ENCODE data around the gene HDAC9.

HDAC9 gene

GRCh38 chr7:18754766-18755165 lies 259.2 kb downstream of the HDAC9 start:
- no peak for DNase-seq

GRCh38 chr7:18755793-18756192 lies 260.2 kb downstream of the HDAC9 start:
- DNase-seq, result no peak

DNA sequence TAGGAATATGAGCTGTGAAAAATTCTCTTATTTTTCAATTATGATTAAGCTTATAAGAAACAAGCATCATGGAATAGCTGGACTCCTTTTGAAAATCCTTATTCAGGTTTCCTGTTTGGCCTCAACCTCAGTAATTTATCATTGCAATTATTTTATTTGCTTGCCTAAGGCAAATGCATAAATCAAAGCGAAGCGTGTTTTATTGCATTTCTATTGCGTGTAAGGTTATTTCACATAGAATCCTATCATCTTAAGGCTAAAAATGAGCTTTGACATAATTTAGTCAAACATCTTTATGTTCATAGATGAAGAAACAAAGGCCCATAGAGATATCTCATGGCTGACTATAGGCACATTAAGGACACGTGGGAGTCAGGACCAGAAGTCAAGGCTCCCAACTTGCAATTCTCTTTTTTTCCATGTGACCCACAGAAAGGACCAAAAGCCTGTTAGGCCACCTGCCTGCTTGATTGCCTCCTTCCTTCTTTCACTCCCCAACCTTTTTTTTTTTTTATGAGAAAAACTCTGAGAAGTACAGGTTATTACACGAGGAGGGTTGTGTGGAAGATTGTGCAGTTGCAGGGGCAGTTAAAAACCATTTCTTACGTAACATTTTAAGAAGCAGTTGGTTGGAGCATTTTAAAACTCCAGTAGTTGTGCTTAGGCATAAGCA lies 261.0 kb downstream of the HDAC9 start:
- no peak for DNase-seq

- DNase-seq, result no peak
These were observed 264.5 kb downstream of the HDAC9 start for GRCh38 chr7:18760046-18760445.

DNA sequence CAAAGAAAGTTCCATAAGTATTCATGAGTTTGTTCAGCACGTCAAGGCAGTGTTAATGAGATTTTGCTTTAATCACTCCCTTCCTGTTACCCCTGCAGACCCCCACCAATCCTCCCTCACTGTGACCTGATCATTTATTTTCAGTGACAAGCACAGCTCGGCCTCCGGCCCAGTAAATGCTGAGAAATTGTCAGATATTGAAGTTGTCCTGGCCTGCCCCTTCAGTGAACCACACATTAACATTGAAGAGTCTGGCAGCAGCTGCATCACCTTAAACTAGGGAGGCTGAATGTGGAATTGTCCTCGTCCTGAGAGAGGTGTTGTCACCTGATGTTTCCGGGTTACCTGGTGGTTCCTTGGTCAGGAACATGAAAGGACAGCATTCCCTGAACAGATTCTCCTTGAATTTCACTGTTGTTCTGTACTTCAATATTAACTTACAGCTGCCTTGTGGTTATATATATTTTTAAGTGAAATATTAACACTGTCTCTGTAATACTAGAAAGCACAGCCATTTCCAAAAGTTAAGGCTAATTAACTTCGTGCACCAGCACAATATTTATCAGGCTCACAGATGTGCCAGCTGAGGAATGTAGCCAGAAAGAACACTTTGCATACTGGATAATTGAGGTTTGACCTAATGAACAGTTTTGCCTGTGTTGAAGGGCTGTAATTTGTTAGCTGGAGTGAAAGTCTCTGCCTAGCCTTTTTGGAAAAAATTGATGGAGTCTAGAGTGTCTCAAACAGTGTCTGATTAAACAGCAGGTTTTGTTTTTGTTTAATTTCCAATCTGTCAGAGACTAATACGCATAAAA lies 265.3 kb downstream of the HDAC9 start:
- DNase-seq, result no peak

GRCh38 chr7:18762189-18762588 lies 266.6 kb downstream of the HDAC9 start:
- DNase-seq, result no peak

DNA sequence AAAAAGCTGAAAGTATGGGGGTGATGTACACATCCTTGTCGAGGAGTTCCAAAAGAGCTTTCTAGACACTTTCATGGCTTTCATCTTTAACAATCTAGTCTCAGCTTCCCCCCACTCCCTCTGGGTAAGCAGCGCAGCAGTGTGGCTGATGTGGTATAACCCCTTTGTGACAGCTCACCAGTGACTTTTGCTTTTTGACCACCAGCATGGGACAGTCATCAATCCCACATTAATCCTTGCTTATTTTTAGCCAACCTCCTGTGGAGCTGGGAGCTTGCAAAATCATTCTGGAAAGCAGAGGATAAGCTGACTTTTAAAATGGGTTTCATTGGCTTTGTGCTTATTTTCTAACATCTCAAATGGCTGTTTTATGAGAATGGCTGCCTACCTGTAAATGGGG lies 272.7 kb downstream of the HDAC9 start:
- no peak for DNase-seq

DNA sequence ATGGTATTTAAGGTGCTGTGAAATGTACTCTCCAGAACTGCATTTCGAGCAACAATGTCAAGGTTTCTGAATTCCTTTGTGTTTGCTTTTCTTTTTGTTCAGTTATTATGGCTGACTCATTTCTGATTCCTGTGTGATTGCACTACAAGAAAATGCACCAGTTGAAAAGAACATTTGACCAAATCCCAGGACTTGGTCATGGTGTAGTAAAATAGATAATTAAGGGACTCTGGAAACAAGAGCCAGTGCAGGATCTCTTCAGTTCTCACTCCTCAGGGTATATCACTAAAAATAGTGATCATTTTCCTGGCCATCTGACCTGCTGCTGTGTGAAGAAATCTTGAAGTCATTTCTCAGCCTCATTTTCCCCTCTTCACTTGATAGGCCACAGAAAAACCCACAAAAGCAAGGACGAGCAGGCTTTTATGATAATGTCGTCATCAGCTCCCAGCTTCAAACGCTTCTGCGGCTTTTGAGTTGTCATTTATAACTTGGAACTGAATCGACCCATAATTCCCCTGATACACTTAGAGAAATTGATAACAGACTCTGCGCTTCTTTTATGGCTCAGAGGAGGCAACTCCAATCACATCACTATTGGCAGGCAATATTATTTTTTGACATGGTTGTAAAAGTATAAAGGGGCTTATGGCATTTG lies 274.7 kb downstream of the HDAC9 start:
- no peak for DNase-seq

DNA sequence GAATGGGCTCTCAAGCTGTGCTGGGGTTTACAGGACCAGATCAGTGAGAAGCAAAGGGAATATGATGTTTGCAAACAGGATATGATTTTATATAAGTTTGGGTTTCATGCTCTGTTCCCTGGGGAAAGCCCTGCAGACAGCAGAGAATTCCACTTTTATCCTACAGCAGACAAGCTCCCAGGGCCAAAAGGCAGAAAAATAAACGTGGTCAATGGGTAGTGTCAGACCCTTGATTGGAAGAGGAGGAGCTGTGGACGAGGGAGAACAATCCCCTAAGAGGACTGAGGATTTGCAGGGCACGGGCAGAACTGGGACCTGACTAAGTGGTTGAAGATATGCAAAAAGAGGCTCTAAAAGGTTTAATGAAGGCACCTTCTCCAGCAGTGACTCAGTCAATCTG lies 275.3 kb downstream of the HDAC9 start:
- no peak for DNase-seq

DNA sequence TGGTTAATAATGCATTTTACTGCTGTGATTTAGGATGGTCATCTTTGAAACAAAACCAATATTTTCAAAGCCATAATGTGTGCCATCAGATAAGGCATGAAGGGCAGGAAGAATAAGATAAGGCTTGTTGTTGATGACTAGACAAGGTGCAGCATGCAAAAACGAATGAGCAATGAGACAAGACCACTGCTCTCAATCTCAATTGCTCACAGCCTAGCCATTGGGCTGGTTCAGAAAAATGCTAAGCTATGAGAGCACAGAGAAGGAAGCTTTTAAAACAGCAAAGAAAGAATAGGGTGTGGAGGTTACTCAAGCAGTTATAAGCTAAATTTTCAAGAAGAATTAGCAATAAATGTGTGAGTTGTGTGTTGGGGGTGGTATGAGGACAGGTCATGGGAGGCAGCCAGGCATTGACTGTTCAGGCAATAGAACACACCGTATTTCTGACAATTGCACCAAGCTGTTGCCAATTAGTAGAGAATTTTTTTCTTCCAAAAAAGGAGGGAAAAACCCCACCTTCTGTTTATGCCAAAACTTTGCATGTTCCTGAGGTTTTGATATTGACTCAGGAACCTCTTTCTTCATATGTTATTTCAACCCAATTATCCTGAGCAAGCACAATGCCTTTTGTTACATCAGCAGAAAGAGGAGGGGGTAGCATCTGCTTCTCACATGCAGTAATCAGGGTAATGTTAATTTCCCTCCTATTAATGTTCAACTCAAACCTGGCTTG lies 276.5 kb downstream of the HDAC9 start:
- no peak for DNase-seq

DNA sequence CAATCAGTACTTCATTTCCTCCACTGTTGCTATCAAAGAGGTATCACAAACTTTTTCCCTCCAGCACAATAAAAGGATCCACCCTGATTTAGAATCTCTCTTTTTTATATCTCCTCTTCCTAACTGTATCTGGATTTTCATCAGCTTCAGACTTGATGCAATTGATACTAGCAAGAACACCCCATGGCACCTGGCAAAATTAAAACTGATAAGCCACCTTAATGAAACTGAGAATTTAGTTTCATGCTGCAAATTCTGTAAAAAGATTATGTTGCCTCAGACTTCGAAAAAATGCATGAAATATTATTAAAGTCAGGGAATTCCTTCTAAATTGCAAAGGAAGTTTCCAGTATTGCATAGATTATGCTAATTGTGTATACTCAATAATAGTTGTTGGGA lies 277.0 kb downstream of the HDAC9 start:
- DNase-seq, result no peak

GRCh38 chr7:18777314-18777713 lies 281.8 kb downstream of the HDAC9 start:
- no peak for DNase-seq

GRCh38 chr7:18778594-18778993 lies 283.0 kb downstream of the HDAC9 start:
- DNase-seq, result no peak

- no peak for DNase-seq
These were observed 284.7 kb downstream of the HDAC9 start for GRCh38 chr7:18780266-18780665.

GRCh38 chr7:18780938-18781337 lies 285.4 kb downstream of the HDAC9 start:
- DNase-seq, result no peak

- DNase-seq, result no peak
These were observed 290.7 kb downstream of the HDAC9 start for GRCh38 chr7:18786196-18786727.

- no peak for DNase-seq
These were observed 291.2 kb downstream of the HDAC9 start for GRCh38 chr7:18786796-18787195.

GRCh38 chr7:18788026-18788425 lies 292.5 kb downstream of the HDAC9 start:
- no peak for DNase-seq

DNA sequence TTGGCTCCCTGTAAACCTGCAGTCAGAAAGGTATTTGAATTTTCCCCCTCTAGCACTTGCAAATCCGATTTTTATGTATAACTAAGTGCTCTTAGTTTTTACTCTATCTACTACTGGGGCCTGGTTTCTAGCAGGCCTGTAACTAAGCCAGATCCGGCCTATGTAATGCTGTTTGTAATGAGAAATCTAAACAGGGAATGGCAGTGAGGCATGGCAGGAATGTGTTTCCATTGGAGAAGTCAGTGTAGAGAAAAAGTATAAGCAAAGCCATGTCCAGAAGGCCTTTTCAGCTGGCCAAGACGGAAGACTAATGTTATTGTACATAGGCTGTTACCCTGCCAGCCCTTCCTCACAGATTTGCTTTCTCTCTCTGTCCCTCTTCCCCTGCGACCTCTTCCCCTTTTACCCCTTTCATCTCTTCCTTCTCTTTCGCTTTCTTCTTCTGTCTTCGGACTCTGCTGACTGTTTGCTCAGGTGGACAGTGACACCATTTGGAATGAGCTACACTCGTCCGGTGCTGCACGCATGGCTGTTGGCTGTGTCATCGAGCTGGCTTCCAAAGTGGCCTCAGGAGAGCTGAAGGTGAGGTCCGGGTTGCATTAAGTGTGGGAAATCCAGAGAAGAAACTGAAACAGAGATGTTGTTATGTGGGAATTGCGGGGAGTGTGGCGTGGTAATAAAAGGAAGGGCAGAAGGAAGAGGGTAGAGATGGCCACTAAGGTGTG lies 297.5 kb downstream of the HDAC9 start:
- no peak for DNase-seq

DNA sequence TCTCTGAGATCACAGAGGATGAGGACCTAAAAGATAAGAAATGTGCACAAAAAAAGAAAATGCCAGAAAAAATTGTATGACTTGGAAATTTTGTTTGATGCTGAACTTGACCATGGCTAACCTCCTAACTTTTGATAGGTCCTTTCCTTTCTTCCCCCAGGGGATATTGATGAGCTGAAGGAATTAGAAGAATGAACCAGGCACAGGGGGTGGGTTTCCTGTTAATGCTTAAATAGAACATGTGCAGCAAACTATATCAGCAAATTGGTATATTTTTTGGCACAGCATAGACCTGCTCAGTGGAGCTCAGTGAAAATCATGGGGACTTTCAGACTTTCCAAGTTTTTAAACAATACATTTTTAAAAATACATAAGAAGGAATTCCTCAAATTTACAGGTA lies 300.7 kb downstream of the HDAC9 start:
- no peak for DNase-seq

DNA sequence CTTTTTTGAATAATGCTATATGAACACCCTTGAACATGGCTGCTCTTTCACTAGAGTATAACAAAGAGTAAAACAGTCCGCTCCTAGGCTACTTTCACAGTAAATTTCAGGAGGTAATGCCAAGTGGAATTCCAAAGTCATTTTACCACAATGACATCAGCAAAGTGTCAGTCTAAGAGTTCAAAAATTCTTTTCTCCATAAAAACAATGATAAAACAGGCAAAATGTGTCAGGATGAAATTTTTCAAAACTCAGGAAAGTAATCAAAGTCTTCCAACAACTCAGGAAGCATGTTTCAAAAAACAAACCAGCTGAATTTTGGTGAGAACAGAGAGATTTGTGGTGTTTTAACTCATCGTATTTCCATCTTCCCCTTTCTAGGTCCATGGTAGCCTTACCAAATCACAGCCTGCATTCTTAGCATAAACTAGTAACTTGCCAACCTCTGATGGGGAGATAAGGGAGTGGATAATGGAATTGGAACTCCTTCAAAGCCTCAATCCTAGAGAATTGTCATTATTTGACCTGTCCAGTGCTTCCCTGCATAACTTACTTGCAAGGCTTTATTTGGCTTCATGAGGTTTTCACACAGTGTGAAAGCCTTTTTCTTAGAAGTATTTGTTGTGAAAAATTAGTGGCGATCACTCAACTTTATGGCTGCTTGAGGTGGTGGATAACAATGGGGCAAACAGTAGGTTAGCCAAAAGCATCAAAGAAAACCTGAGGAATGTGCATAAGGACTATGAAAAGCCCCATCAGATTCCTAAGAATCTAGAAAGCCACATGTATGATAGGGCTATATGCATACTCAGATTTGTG lies 302.7 kb downstream of the HDAC9 start:
- DNase-seq, result no peak

GRCh38 chr7:18799899-18800298 lies 304.4 kb downstream of the HDAC9 start:
- no peak for DNase-seq
